ENCODE results near the gene KAT2A. TPM values are rescaled to one million over a fixed set of nuclear protein-coding genes. Genes with fewer than 3 reads are reported as not detected.

KAT2A gene
- total RNA-seq, 1 donor from 2014 or later: 18.4 TPM

GRCh38 chr17:42067371-42068091 lies 53.6 kb downstream of the KAT2A start:
- H3K4me3 ChIP-seq: no peak overlapping the region
- H4K20me1 ChIP-seq (ENCODE audit: low read depth): no peaks in the 10 kb centered on the region
- H3K27ac Mint-ChIP-seq: peak overlapping the region; percentile 46
- no peak for TF ChIP-seq EZH2 (IDR thresholded peaks at IDR 0.05)
- peak; percentile 93 for TF ChIP-seq CTCF (IDR thresholded peaks at IDR 0.05)
- H3K27me3 ChIP-seq: peaks cover 16% of the 10 kb centered on the region
- no peaks in the 10 kb centered on the region for H3K36me3 ChIP-seq
- H3K4me1 ChIP-seq: peaks cover 13% of the 10 kb centered on the region
- H3K27me3 Mint-ChIP-seq (ENCODE audit: insufficient read depth, low read depth): peaks cover 25% of the 10 kb centered on the region
- peaks cover 6% of the 10 kb centered on the region for H3F3A ChIP-seq (ENCODE audit: low read depth)
- H3K79me2 ChIP-seq (ENCODE audit: low read depth): no peaks in the 10 kb centered on the region
- H3K9me3 Mint-ChIP-seq: no peaks in the 10 kb centered on the region
- H3K36me3 Mint-ChIP-seq: no peaks in the 10 kb centered on the region
- no peaks in the 10 kb centered on the region for H3K9me3 ChIP-seq (ENCODE audit: low read depth)
- H3K4me1 Mint-ChIP-seq: peaks cover 14% of the 10 kb centered on the region
- H3K4me3 Mint-ChIP-seq: no peak overlapping the region
- DNase-seq (ENCODE audit: low spot score): peak; percentile 77
- H3K27ac ChIP-seq: no peak overlapping the region
- H2AFZ ChIP-seq (replicated peaks): no peak overlapping the region
- H3K9ac ChIP-seq: no peak overlapping the region
- H3K4me2 ChIP-seq: no peak overlapping the region

- Histone ChIP-seq H3F3A (ENCODE audit: low read depth) (peaks cover 6% of the 10 kb centered on the region), H3K79me2 (ENCODE audit: low read depth) (no peaks in the 10 kb centered on the region), H3K27ac (no peak overlapping the region), H2AFZ (replicated peaks) (no peak overlapping the region), H3K36me3 (no peaks in the 10 kb centered on the region), H3K9me3 (ENCODE audit: low read depth) (no peaks in the 10 kb centered on the region), H3K4me2 (no peak overlapping the region), H3K27me3 (no peaks in the 10 kb centered on the region), H4K20me1 (ENCODE audit: low read depth) (no peaks in the 10 kb centered on the region), H3K9ac (no peak overlapping the region), H3K4me3 (no peak overlapping the region), H3K4me1 (peaks cover 20% of the 10 kb centered on the region)
- Mint-ChIP-seq H3K4me1 (peaks cover 25% of the 10 kb centered on the region), H3K36me3 (no peaks in the 10 kb centered on the region), H3K27ac (no peak overlapping the region), H3K4me3 (no peak overlapping the region), H3K9me3 (no peaks in the 10 kb centered on the region), H3K27me3 (ENCODE audit: insufficient read depth, low read depth) (peaks cover 13% of the 10 kb centered on the region)
- TF ChIP-seq EZH2 (IDR thresholded peaks at IDR 0.05) (no peak), EZH2phosphoT487 (IDR thresholded peaks at IDR 0.05) (no peak), CTCF (IDR thresholded peaks at IDR 0.05) (no peak)
- DNase-seq (ENCODE audit: low spot score): no peak
Measured at GRCh38 chr17:42065201-42065600, 56.0 kb downstream of the KAT2A start.

Other genes starting within 250 kb of the KAT2A start
- gene ACLY, start 202.4 kb downstream of the KAT2A start, total RNA-seq (ENCODE audit: low replicate concordance): 221 and 273 TPM in 2 replicates
- 4.1 and 4.6 TPM in 2 replicates for gene ODAD4, start 190.8 kb downstream of the KAT2A start, total RNA-seq (ENCODE audit: low replicate concordance)
- 38.6 and 70.3 TPM in 2 replicates for gene CNP, start 154.6 kb downstream of the KAT2A start, total RNA-seq (ENCODE audit: low replicate concordance)
- gene DNAJC7, start 103.9 kb downstream of the KAT2A start, total RNA-seq (ENCODE audit: low replicate concordance): 80.7 and 92.5 TPM in 2 replicates
- 23.7 and 50.1 TPM in 2 replicates for gene NKIRAS2, start 101.3 kb downstream of the KAT2A start, total RNA-seq (ENCODE audit: low replicate concordance)
- gene C17orf113, start 70.8 kb downstream of the KAT2A start, total RNA-seq (ENCODE audit: low replicate concordance): 2.2 and 5.5 TPM in 2 replicates
- 5.0 and 7.5 TPM in 2 replicates for gene ZNF385C, start 22.9 kb downstream of the KAT2A start, total RNA-seq (ENCODE audit: low replicate concordance)
- 0.12 TPM in 1 of 2 replicates, not detected in the other for gene DHX58, start 8.7 kb downstream of the KAT2A start, total RNA-seq (ENCODE audit: low replicate concordance)
- gene HSPB9, start 1.4 kb upstream of the KAT2A start, total RNA-seq (ENCODE audit: low replicate concordance): 0.12 and 0.65 TPM in 2 replicates
- 33.5 and 48.9 TPM in 2 replicates for gene RAB5C, start 33.6 kb upstream of the KAT2A start, total RNA-seq (ENCODE audit: low replicate concordance)
- not detected in 2 replicates for gene KCNH4, start 59.8 kb upstream of the KAT2A start, total RNA-seq (ENCODE audit: low replicate concordance)
- gene HCRT, start 64.1 kb upstream of the KAT2A start, total RNA-seq (ENCODE audit: low replicate concordance): not detected in 2 replicates
- gene GHDC, start 73.1 kb upstream of the KAT2A start, total RNA-seq (ENCODE audit: low replicate concordance): 6.8 and 7.7 TPM in 2 replicates
- gene STAT5B, start 155.0 kb upstream of the KAT2A start, total RNA-seq (ENCODE audit: low replicate concordance): 90.7 and 96.4 TPM in 2 replicates
- gene STAT5A, start 167.1 kb upstream of the KAT2A start, total RNA-seq (ENCODE audit: low replicate concordance): 6.7 and 10.0 TPM in 2 replicates

Data from neural progenitor cell (in vitro differentiated cells).